CD4-positive, alpha-beta T cell treated with Interleukin-15 for 1 hour (primary cell): ENCODE measurements around the gene TTF2.
"Not testable (repeated sequence)": the region's sequence is repeated elsewhere in the genome, so short reads cannot be mapped to it uniquely, and the experiment has no call there.

Source experiments
- DNase-seq: peaks from one replicate; pipeline ENCODE4 v3.0.0-alpha.2; 2020

Gene TTF2

DNA sequence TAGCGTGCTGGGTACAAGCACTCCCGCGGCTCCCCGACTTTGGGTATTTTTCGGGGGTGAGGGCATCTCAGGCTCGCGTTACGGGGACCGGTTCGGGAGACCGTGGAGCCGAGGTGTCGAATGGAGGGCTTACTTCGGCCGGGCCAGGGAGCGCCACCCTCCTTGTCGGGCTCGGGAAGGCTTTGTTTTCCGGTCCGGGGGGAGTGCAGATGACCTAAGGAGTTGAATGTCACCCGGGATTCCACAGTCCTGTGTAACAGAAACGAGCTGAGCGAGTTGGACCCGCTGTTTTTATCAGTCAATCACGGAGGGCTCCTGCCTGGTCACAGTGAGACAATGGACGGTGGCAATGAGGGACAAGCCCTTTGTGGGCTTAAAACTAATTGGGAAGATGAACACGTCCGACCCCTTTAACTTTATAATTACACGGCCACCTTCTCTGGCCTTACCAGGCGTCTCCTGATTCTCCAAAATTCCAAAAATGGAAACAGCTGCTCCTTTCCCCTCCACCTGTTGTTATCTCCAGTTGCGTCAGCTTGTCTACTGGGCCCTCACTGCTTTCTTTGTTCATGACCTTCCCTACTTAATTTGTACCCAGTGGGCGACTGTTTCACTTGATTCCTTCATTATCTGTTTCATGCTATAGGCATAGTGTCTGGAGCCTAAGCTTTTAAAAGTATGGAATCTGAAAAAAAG, 62.4 kb downstream of the TTF2 start:
- DNase-seq, result no peak

DNA sequence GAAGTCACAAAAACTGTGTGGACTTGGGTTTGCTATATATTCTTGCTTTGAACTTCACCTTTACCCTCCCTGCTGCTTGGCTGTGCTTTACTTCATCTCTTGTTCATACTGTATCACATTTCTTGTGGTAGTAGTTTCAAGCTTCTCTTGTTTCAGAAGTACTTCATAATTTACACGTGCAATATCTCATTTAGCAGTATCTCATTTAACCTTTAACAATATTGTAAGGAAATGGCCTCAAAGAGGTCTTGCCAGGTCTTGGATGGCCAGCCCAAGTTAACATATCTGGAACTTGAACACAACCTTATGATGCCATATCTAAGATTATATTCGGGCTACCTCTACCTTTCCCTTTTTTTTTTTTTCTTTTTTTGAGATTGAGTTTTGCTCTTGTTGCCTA, 63.1 kb downstream of the TTF2 start:
- DNase-seq, result no peak

DNA sequence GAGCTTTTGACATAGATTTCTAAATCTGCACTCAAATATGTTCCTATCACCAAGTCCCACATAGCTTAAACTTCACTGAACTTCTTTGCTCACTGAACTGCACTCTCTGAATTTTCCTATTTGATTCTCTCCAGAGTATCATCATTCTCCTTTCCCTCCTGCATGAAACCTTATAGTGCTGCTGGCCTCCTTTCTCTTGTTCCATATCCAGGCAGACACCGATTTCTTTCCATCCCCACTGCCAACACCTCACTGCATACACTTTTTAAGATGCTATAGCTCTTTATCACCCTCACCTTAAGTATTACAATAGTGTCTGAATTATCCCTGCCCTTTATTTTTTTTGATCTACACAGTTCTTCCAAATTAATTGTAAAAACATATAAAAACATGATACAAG, 64.5 kb downstream of the TTF2 start:
- DNase-seq, result no peak

DNA sequence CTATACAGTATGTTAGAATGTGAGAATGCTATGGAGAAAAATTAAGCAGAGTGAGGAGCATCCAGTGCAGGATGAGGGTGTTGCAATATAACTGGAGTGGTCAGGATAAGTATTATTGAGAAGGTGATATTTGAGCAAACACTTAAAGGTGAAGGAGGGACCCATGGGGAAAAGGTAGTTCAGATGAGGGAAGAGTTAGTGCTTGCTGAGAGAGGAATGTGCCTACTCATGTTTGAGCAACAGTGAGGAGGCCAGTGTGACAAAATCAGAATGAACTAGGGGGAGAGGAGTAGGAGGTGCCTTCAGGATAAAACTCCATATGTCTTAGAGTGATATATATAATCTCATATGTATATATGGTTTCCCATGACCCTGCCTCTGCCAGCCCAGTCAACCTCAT, 67.7 kb downstream of the TTF2 start:
- no peak for DNase-seq

DNA sequence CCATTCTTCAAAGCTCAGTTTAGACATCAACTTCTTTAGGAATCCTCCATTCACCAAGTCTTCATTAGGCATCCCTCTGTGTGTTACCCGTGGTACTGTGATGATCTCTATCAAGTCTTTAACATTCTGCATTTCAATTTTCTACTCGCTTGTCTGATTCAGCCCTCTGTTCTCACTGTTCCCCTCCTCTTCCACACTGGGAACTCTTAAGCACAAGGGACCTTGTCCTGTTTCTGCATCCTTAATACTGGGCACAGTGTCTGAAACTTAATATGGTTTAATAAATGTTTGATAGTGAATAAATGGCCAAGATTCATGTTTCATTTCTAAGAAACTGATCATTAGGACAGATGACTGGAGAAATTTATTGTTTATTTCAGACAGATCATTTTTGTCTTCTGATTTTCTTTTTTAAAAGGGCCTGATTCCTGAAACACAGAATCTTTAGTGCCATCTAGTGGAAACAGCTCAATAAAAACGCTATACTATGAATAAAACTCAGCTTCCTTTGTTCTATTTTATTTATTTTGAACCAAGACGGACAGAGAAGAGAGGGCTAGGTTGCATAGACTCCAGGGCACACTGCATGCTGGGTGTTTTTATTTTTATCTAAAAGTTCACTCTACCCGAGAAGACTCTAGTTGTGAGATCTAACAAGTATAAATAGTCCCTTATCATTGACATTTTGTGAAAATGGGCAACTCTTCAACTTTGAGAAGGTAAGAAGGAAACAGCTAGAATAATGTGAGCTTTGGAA, 68.4 kb downstream of the TTF2 start:
- no peak for DNase-seq

DNA sequence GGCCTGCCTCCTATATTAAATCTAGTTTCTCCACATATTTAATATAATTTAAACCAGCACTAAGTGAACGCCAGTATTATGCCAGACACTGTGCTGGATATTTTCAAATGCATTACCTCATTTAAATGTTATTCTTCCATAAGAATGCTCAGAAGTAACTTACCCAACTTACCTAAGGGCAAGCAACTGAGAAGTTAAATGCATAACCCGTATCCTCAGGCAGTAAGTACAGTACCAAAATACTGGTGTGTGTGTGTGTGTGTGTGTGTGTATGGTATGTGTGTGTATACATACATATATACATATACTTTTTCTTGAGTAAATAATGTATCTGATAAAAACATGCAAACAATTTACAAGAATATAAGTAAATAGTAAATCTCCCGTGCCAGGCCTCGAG, 70.4 kb downstream of the TTF2 start:
- DNase-seq, result no peak

DNA sequence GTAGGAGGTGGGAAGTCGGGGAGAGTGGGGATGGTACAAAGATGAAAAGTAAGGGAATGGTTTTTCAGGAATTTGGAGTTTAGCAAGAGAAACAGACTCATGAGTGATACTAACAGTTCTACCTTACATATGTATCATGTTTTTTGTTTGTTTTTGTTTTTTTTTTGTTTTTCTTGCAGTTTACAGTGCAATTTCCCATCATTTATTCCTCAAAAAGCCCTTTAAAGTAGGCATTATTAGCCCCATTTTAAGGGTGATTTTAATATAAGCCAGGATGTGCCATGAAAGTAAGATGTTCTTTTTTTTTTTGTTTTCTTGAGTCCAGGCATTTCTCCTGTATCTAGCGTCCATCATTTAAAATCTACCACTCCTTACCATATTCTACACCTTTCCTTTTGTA, 75.2 kb downstream of the TTF2 start:
- no peak for DNase-seq

DNA sequence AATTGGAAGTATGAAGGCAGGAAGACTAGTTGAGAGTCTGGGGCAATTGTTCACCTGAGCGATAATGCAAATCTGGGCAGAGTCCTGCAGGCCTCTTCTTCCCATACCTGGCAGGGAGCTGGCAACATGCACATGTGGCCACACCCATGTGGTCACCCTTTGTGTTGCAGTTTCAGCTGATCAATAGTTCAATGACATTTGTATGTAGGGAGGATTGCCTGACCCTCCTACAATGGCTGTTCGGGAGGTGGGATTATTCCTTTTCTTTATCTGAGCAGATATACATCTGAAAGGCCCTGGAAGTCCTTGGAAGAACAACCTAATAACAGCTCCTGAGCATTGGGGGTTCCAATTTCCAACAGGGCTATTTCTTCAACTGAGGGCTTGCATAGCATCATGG, 76.6 kb downstream of the TTF2 start:
- DNase-seq, result no peak

DNA sequence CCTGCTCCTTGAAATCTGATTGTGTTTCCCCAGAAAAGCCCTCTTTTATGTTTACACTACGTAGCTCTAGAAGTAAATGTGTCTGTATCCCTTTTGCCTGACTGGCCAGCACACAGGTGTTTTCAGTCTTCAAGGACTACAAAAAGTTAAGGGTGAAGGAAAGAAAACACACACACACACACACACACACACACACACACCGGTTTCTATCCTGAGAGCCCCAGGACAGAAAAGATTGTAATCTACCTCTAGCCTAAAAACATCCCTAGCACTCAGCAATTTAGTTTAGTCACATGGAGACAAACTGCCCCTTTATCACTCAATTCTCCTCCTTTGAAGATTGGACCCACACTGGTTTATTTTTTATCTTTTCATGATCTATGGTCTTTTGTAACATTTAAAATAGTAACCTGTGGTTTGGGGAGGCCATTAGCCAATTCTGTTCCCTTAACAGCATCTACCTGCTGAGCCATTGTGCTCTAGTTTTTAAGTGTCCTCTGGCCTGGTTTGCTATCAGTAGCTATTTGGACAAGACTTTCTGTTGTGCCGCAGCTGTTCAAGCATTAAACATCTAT, 77.2 kb downstream of the TTF2 start:
- DNase-seq, result no peak

DNA sequence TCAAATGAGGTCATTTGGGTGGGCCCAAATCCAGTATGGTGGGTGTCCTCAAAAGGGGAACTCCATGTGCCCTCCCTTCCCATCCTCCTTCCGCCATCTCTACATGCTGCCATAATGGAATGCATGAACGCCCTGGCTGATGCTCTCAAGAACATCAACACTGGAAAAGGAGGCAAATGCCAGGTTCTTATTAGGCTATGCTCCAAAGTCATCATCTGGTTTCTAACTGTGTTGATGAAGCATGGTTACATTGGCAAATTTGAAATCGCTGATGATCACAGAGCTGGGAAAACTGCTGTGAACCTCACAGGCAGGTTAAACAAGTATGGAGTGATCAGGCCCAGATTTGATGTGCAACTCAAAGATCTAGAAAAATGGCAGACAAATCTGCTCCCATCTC, 78.0 kb downstream of the TTF2 start:
- DNase-seq, result no peak

DNA sequence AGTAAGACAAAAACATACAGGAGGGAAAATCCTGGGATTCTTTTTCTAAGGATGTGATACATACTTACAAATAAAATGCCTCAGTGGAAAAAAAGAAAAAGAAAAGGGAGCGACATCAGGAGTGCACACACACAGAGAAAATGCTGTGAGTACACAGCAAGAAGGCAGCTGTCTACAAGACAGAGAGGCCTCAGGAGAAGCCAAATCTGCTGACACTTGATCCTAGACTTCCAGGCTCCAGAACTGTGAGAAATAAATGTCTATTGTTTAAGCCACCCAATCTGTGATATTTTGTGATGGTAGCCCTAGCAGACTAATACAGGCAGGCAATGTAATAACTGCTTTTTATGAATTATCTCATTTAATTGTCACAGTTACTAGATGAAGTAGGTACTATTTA, 78.4 kb downstream of the TTF2 start:
- no peak for DNase-seq

DNA sequence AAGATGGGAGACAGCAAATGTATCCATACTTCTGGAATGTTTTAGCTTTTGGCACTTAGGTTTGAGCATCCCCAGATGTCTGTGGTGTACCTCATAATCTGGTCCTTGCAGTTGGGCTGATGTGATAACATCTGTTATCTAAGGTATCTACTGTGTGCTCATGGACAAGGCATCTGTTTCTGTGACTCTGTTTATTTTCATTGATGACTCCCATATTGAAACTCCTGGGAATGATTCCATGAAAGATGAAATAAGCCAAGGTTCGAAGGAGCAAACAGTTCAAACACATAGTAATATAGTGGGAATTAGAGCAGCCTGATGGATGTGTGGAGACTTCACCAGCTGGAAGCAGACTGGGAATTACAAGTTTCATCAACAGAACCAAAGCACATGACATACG, 82.1 kb downstream of the TTF2 start:
- no peak for DNase-seq

DNA sequence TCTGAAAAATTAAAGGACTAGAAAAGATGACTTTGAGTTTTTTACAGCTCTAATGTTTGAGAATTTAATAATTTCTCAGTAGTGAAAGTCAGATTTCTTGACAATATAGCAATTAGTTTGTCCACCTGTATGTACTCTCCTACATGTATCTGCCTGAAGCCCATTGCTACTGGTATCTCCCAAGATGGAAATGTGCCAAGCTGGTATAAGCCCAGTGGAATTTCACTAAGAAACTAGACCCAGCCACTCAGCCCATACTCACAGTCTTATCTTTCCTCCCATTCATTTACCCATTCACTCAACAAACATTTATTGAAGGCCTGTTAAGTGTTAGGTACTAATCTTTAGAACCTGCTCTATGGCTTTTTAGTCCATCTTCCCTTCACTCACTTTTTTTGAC, 83.0 kb downstream of the TTF2 start:
- DNase-seq, result no peak

DNA sequence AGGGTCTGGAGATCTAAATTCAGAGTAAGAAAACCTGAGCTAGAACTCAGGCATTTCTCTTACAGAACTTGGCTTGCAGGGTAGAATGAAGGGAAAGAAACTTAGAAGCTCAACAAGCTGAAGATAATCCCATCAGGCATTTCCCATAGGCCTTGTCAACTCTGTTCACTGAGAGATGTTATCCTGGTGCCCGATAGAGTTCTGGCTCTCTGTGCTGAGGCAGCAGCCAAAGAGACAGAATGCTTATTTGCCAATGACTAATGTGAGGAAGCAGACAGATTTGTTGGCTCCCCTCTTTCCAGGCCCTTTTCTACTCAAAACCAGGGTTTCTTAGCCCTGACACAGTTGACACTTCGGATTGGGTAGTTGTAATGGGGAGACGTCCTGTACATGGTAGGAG, 83.7 kb downstream of the TTF2 start:
- DNase-seq, result no peak

DNA sequence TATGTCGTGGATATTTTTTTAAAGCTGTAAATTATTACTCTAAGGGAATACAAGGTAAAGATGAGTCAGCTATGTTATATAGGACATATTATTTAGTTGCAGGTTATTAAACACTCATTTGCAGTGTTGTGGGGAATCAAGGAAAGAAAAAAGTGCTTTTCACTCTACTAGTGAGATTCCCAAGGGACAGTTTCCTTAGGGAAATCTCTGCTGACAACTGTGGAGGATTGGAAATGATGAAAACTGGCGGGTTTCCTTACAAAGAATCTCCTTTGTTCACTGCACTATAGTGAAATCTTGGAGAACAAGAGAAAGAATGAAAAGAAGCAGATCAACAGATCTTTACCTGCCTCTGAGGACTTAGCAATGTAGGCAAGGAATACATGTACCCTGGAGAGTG, 85.9 kb downstream of the TTF2 start:
- DNase-seq, result no peak

DNA sequence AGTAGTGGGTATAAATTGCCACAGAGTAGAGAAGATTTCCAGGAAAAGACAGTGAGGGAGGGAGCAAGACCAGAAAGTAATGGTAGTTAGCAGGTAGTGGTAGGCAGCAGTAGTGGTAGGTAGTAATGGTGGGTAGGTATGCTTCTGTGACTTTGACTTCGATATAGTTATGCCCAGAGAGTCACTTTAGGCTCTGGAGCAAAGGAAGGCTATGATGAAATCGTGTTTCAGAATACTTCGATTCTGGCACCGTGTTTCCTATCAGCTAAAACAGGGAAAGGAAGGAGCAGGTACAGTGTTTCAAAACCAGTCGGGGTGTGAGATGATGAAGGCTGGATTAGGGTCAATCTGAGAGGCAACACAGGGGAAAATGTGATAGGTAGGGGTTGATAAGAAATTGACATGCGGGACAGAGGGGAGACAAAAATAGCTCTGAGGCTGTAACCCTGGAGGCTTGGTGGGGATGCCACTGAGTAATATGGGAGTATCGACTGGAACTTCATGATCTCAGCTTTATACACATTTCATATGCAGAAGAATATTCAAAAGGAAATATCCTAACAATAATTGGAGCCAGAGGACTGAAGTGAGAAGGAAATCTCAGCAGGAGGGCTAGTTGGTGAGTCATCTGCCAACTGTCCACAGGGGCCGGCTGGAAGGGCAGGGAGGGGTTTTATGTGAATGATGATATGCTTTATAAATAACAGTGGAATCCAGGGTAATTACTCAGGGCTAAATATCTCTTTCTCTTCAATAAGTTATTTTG, 86.6 kb downstream of the TTF2 start:
- DNase-seq, result no peak

DNA sequence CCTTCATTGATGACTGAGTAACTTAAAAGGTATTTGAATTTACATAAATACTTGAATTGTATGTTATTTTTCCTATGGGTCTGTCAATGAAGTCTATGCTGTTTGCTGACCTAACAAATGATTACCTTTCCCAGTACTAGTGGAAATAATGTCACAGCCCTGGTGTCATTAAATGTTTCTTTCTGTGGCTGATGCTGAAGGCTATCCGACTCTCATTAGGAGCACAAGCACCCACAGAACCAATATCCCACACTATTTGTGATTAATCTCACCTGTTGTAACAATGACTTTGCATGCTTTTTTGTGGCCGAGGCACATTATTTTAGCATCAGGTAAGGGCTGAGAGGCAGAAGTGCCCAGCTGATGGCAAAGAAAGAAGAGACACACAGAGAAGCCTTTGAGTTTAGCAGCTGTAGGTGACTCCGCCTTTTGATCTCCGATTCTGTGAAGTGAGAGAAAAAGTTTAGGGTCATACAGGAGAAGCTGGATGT, 87.3 kb downstream of the TTF2 start:
- DNase-seq, result no peak

DNA sequence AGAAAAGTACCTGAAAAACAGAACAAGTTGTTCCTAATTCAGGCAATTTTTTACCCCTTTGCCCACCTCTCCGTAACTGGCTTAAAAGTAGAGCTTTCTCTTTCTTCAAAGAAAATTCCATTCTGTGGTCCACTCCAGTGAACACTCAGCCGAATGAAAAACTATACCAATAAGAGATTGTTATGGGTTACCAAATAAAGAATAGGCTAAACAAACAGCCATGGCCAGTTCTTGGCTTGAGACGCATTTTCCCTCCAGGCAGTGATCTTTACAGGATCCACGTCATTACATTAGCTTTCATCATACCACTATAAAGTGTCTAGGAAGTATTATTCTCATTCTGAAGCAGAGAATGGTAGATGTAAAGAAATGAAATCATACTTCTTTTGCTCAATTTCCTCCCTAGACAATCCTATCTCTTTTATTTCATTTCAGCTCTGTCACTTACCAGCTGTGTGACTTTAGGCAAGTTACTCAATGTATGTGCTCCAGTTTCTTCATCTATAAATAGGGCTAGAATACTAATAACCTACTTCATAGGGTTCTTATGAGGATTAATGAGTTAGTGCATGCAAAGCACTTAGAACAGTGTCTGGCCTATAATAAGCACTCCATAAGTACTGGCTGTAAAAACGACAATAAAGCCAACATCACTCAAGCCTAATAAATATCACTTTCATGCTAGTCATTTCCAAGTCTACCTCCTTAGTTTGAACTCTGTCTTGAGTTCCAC, 87.9 kb downstream of the TTF2 start:
- no peak for DNase-seq

DNA sequence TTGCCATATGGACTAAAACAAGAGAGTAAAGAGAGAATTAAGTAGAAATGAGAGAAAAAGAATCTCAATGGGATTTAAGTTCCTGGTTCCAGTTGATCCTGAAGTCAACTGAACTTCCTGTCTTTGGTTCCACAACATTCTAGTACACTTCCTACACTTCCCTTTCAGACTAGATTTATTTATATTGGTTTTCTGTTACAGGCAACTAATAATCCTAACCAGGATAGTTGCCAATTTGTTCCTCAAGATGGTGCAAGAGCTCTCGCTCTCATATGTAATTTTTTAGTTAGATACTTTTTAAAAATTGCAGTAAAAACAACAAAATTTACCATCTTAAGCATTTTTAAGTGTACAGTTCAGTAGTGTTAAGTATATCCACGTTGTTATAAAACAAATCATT, 90.2 kb downstream of the TTF2 start:
- no peak for DNase-seq

DNA sequence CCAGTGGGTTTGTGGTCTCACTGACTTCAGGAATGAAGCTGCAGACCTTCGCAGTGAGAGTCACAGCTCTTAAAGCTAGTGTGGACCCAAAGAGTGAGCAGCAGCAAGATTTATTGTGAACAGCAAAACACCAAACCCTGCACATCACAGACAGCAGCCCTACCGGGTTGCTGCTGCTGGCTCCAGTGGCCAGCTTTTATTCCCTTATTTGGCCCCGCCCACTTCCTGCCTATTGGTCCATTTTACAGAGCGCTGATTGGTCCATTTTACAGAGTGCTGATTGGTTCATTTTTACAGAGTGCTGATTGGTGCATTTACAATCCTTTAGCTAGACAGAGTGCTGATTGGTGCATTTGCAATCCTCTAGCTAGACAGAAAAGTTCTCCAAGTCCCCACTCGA, 91.2 kb downstream of the TTF2 start:
- not testable (repeated sequence) for DNase-seq
